ENCODE data around the gene DPP7. TPM values are rescaled to one million over a fixed set of nuclear protein-coding genes. Genes with fewer than 3 reads are reported as not detected.

The DPP7 gene
- total and polyA plus RNA-seq, 8 donors, result 87.3 to 526 (median 104) TPM

DNA sequence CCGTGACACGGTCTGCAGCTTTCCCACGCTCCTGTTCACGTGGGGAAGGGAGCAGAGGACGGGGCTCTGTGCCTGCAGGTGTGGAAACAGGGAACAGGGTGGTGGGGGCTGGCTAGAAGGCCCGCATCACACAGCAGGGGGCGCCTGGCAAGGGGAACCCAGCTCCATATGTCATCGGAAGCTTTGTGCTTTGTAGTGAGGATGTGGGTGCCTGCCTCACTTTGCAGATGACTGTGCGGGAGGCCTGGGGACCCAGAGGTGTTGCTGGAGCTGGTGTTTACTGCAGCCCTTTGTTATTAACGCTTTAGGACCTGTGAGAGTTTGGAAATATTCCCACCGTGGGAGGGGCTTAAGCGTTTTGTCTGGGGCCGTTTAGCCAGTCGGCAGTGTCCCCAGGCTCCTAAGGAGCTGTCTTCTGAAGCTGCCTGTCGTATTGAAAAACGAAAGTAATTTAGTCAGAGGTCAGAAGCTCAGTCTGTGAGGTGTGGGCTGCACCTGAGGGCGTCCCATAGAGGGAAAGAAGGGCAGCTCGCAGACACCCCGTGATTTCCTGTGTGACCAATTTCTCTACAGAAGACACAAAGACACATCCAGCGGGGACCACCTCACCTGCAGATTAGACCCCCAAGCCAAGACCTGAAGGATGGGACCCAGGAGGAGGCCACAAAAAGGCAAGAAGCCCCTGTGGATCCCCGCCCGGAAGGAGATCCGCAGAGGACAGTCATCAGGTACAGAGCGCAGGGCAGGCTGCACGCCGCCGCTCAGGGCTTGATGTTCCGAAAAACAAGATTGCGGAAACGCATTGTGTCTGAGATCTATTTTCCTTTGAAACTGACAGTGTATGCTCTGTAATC lies 18.6 kb downstream of the DPP7 start:
- FAIRE-seq (no peak), DNase-seq (peak in 1 of 6 donors; percentile 16), ATAC-seq (peak in 3 of 4 donors; percentile 29 to 55 (median 50))
- Histone ChIP-seq H3K9me3 (no peaks in the 10 kb centered on the region), H3K4me1 (no peaks in the 10 kb centered on the region), H3K4me3 (no peak overlapping the region), H3K27ac (no peak overlapping the region), H3K36me3 (peaks cover 3 to 11% (median 3%) of the 10 kb centered on the region in 3 donors), H3K27me3 (no peaks in the 10 kb centered on the region)
- intact Hi-C loops (cut with DNase I), result no loop called here
- WGBS, 2 donors, result 74 to 75% methylated on average over 30 of the region's 30 CpGs
- TF ChIP-seq CTCF (IDR thresholded peaks at IDR 0.05), result no peak

DNA sequence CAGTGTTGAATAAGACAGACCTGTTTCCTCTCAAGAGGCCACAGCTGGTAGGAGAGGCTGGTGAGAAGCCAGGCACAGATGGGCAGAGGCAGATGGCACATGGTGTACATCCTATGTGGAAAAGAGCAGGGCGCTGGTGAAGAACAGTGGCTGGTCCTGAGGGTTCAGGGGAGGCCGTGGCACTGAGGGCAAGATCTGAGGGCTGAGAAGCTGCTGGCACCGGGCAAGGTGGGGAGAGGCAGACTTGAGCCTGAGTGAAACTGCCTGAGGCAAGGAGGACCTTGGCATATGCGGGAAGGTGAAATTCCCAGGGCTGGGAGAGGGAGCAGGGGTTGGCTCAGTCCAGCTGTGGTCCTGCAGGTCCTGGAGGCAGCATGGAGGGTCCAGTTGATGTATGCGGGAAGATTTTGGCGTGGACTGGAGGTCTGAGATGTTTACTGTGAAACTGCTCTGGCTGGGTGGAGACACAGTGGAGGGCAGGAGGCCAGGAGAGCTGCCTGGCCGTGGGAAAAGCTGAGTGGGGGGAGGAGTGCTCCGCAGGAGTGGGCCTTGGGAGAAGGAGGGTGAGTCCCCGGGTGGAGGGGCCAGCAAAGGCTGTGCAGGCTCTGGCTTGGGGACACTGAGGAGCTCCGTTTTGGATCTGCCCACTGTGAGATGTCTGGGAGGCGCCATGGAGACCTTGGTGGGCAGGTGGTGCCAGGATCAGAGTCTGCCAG lies 25.1 kb downstream of the DPP7 start:
- 46 to 49% methylated on average over 11 of the region's 11 CpGs for WGBS, 2 donors
- H3K27ac ChIP-seq, result no peak overlapping the region
- no peaks in the 10 kb centered on the region for H3K9me3 ChIP-seq
- peaks cover 0 to 3% (median 0%) of the 10 kb centered on the region in 3 donors for H3K36me3 ChIP-seq
- DNase-seq (peak in 1 of 6 donors; percentile 43), FAIRE-seq (no peak), ATAC-seq (no peak)
- no peaks in the 10 kb centered on the region for H3K27me3 ChIP-seq
- no peak overlapping the region for H3K4me3 ChIP-seq
- TF ChIP-seq CTCF (IDR thresholded peaks at IDR 0.05), result no peak
- peaks cover 0 to 5% (median 5%) of the 10 kb centered on the region in 3 donors for H3K4me1 ChIP-seq
- intact Hi-C loops (cut with DNase I), result no loop called here

DNA sequence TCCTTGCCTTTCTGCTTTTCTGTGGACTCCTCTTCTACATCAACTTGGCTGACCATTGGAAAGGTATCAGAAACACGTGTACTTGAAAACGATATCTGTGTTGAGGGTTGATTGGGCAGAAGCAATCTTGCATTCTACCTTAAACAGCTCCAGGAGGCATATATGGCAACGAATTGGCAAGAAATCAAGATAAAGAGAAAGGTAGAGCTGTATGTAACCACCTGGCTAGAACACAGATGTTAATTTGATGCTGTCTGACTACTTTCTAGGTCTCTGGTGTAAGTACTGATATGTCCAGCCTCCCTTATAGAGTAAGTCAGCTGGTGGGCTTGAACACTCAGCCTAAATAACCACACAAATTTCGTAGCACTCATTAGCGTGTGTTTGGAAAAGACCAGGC lies 26.4 kb downstream of the DPP7 start:
- WGBS, 2 donors, result 51 to 52% methylated on average over 5 of the region's 5 CpGs
- peaks cover 0 to 5% (median 5%) of the 10 kb centered on the region in 3 donors for H3K4me1 ChIP-seq
- ATAC-seq, result no peak
- no peak overlapping the region for H3K4me3 ChIP-seq
- H3K27me3 ChIP-seq, result no peaks in the 10 kb centered on the region
- DNase-seq, result no peak
- no peak overlapping the region for H3K27ac ChIP-seq
- FAIRE-seq, result no peak
- TF ChIP-seq CTCF (IDR thresholded peaks at IDR 0.05), result no peak
- no peaks in the 10 kb centered on the region for H3K9me3 ChIP-seq
- intact Hi-C loops (cut with DNase I), result no loop called here
- H3K36me3 ChIP-seq, result peaks cover 0 to under 1% (median 0%) of the 10 kb centered on the region in 3 donors

- no peak for DNase-seq
- 10 to 11% methylated on average over 21 to 22 of the region's 22 CpGs for WGBS, 2 donors
- Histone ChIP-seq H3K4me3 (peak overlapping the region; percentile 71 to 82 (median 74)), H3K4me1 (peaks cover 0 to 5% (median 5%) of the 10 kb centered on the region in 3 donors), H3K9me3 (no peaks in the 10 kb centered on the region), H3K27ac (peak overlapping the region; percentile 77 to 92 (median 88)), H3K36me3 (no peaks in the 10 kb centered on the region), H3K27me3 (no peaks in the 10 kb centered on the region)
- no peak for TF ChIP-seq CTCF (IDR thresholded peaks at IDR 0.05)
- ATAC-seq, result no peak
- no peak for FAIRE-seq
- intact Hi-C loops (cut with DNase I), result no loop called here
Measured at GRCh38 chr9:137087409-137087925, 27.1 kb downstream of the DPP7 start.

All from pancreas (tissue), 10 donors.